HepG2 (cell line): ENCODE data around the gene CAMSAP2. TPM values are rescaled to one million over a fixed set of nuclear protein-coding genes. Genes with fewer than 3 reads are reported as not detected.

ENCODE experiments used
- ARID5B ChIP-seq: IDR thresholded peaks from 2 replicates; pipeline ENCODE4 v1.4.0; 2020; ENCODE audit warnings: mild to moderate bottlenecking, missing genetic modification reagents
- ARNT2 ChIP-seq: sonication (generic); formaldehyde crosslinking; IDR thresholded peaks from 2 replicates; pipeline ENCODE4 v1.8.0; 2022; ENCODE audit warnings: mild to moderate bottlenecking, low read depth, missing genetic modification reagents, moderate library complexity
- CREM ChIP-seq, 2 experiments: sonication (generic) in 1 of 2; formaldehyde crosslinking in 1 of 2; IDR thresholded peaks; 2 replicates each; pipeline versions ENCODE4 v1.4.0 to v1.6.1; 2016 to 2020; ENCODE audit warnings: antibody characterized with exemption in 1 of 2, mild to moderate bottlenecking in 1 of 2, missing genetic modification reagents in 1 of 2
- FOSL2 ChIP-seq: sonication (generic); formaldehyde crosslinking; IDR thresholded peaks from 2 replicates; pipeline ENCODE4 v1.4.0; 2020; ENCODE audit warnings: missing genetic modification reagents
- HBP1 ChIP-seq: IDR thresholded peaks from 2 replicates; pipeline ENCODE4 v1.6.1; 2016; ENCODE audit warnings: low read depth, control low read depth
- HNF4A ChIP-seq: sonication (generic); formaldehyde crosslinking; IDR thresholded peaks from 2 replicates; pipeline ENCODE4 v1.4.0; 2020; ENCODE audit warnings: missing genetic modification reagents
- HOXA5 ChIP-seq: sonication (generic); formaldehyde crosslinking; IDR thresholded peaks from 2 replicates; pipeline ENCODE4 v1.4.0; 2020; ENCODE audit warnings: missing genetic modification reagents
- MYNN ChIP-seq: sonication (generic); formaldehyde crosslinking; IDR thresholded peaks from 2 replicates; pipeline ENCODE4 v1.4.0; 2020; ENCODE audit warnings: mild to moderate bottlenecking, low read depth, missing genetic modification reagents
- NFE2L1 ChIP-seq: sonication (generic); formaldehyde crosslinking; IDR thresholded peaks from 2 replicates; pipeline ENCODE4 v1.4.0; 2020; ENCODE audit warnings: missing genetic modification reagents, mild to moderate bottlenecking, borderline replicate concordance
- PRPF4 ChIP-seq: fragments of 200-400 bp; formaldehyde crosslinking; IDR thresholded peaks from 2 replicates; pipeline ENCODE4 v1.6.1; 2016; ENCODE audit warnings: low read length, low read depth; ENCODE audit not compliant: poor library complexity, severe bottlenecking
- RCOR2 ChIP-seq: IDR thresholded peaks from 2 replicates; pipeline ENCODE4 v1.6.1; 2016; ENCODE audit warnings: missing biosample characterization, missing genetic modification reagents
- SMARCC2 ChIP-seq: fragments of 450-650 bp; IDR thresholded peaks from 2 replicates; pipeline ENCODE4 v1.6.1; 2017; ENCODE audit warnings: antibody characterized with exemption, mild to moderate bottlenecking
- SMC3 ChIP-seq: IDR thresholded peaks from 2 replicates; pipeline ENCODE4 v1.6.1; 2011; ENCODE audit warnings: low read length, improper control_type of control experiment
- SP140L ChIP-seq: sonication (generic); formaldehyde crosslinking; IDR thresholded peaks from 2 replicates; pipeline ENCODE4 v1.4.0; 2020; ENCODE audit warnings: missing genetic modification reagents, borderline replicate concordance
- ZFY ChIP-seq: sonication (generic); formaldehyde crosslinking; IDR thresholded peaks from 2 replicates; pipeline ENCODE4 v1.4.0; 2020; ENCODE audit warnings: missing genetic modification reagents
- ZMYM2 ChIP-seq: sonication (generic); formaldehyde crosslinking; IDR thresholded peaks from 2 replicates; pipeline ENCODE4 v1.8.0; 2022; ENCODE audit warnings: mild to moderate bottlenecking, missing genetic modification reagents
- ZNF10 ChIP-seq: sonication (generic); formaldehyde crosslinking; IDR thresholded peaks from 2 replicates; pipeline ENCODE4 v1.4.0; 2020; ENCODE audit warnings: mild to moderate bottlenecking, low read depth, missing genetic modification reagents, borderline replicate concordance
- ZNF530 ChIP-seq: sonication (generic); formaldehyde crosslinking; IDR thresholded peaks from 2 replicates; pipeline ENCODE4 v1.5.0; 2020; ENCODE audit warnings: low read depth, mild to moderate bottlenecking, missing genetic modification reagents
- ZNF552 ChIP-seq: sonication (generic); formaldehyde crosslinking; IDR thresholded peaks from 2 replicates; pipeline ENCODE4 v1.9.0; 2022; ENCODE audit warnings: missing genetic modification reagents, mild to moderate bottlenecking, borderline replicate concordance
- ZNF670 ChIP-seq: sonication (generic); formaldehyde crosslinking; IDR thresholded peaks from 2 replicates; pipeline ENCODE4 v1.8.0; 2022; ENCODE audit warnings: mild to moderate bottlenecking, missing genetic modification reagents, borderline replicate concordance
- ZNF713 ChIP-seq: sonication (generic); formaldehyde crosslinking; IDR thresholded peaks from 2 replicates; pipeline ENCODE4 v1.4.0; 2020; ENCODE audit warnings: mild to moderate bottlenecking, missing genetic modification reagents
- ZSCAN21 ChIP-seq: sonication (generic); formaldehyde crosslinking; IDR thresholded peaks from 2 replicates; pipeline ENCODE4 v1.8.0; 2022; ENCODE audit warnings: mild to moderate bottlenecking, missing genetic modification reagents, moderate library complexity, borderline replicate concordance
- polyA plus RNA-seq, 8 experiments: library from polyadenylated mRNA; depleted of rRNA in 3 of 8; stranded (reverse) in 7 of 8; unstranded in 1 of 8; fragments of >200 nt; fragmentation: Illumina TruSeq in 4 of 8; extraction: Trizol in 4 of 8; gene quantifications; 2 replicates each; pipeline versions ENCODE4 v1.2.1 to v1.2.3, GENCODE V29; 2011 to 2016; ENCODE audit warnings: low read depth in 4 of 8, missing spikeins in 1 of 8, mixed read lengths in 1 of 8; ENCODE audit not compliant: insufficient read depth in 1 of 8
- total RNA-seq, 5 experiments: library from RNA; depleted of rRNA; stranded (reverse); fragments of >200 nt; fragmentation: Illumina TruSeq; extraction: Trizol; gene quantifications; 2 replicates each; pipeline ENCODE4 v1.2.3, GENCODE V29; 2016; ENCODE audit warnings: low read depth in 1 of 5
- TF ChIP-seq, protein P1 (sequence below): sonication (generic); formaldehyde crosslinking; IDR thresholded peaks from 2 replicates; pipeline ENCODE4 v1.4.0; 2020; ENCODE audit warnings: mild to moderate bottlenecking, missing genetic modification reagents

CAMSAP2 gene
- total and polyA plus RNA-seq, 2 of the 13 experiments (the other 11 are each of a cell fraction or from before 2014, with no cell fraction given), result 3.4 to 8.2 TPM

- no peak for TF ChIP-seq NFE2L1 (CRISPR knock-in tag)
- TF ChIP-seq, protein P1, sequence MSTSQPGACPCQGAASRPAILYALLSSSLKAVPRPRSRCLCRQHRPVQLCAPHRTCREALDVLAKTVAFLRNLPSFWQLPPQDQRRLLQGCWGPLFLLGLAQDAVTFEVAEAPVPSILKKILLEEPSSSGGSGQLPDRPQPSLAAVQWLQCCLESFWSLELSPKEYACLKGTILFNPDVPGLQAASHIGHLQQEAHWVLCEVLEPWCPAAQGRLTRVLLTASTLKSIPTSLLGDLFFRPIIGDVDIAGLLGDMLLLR (CRISPR knock-in tag), result no peak
- no peak for TF ChIP-seq HOXA5
- no peak for TF ChIP-seq CREM (IDR thresholded peaks at IDR 0.05)
- no peak for TF ChIP-seq CREM (CRISPR knock-in tag; IDR thresholded peaks at IDR 0.05)
- no peak for TF ChIP-seq SP140L (CRISPR knock-in tag)
- no peak for TF ChIP-seq PRPF4
- no peak for TF ChIP-seq ARNT2 (CRISPR knock-in tag)
- TF ChIP-seq ZNF713 (CRISPR knock-in tag), result no peak
- no peak for TF ChIP-seq ZSCAN21 (CRISPR knock-in tag)
- no peak for TF ChIP-seq ZFY (CRISPR knock-in tag)
- peak; percentile 61; the same call in 1 of the 2 replicates for TF ChIP-seq ARID5B (CRISPR knock-in tag)
- no peak for TF ChIP-seq HBP1
- 0 out of 2 replicates have a peak, but pooled peaks have one; percentile 12 for TF ChIP-seq RCOR2 (CRISPR knock-in tag)
- no peak for TF ChIP-seq MYNN
- TF ChIP-seq HNF4A (CRISPR knock-in tag), result peak; percentile 35
- no peak for TF ChIP-seq SMARCC2
- peak; percentile 21; the same call in 1 of the 2 replicates for TF ChIP-seq SMC3
- no peak for TF ChIP-seq ZNF10 (CRISPR knock-in tag)
- peak; percentile 86 for TF ChIP-seq FOSL2 (CRISPR knock-in tag)
- no peak for TF ChIP-seq ZMYM2 (CRISPR knock-in tag)
- no peak for TF ChIP-seq ZNF530 (CRISPR knock-in tag)
- no peak for TF ChIP-seq ZNF670 (CRISPR knock-in tag)
- no peak for TF ChIP-seq ZNF552 (CRISPR knock-in tag)
Measured at GRCh38 chr1:200907611-200908097, 169.0 kb downstream of the CAMSAP2 start (continued).
